Subcutaneous adipose tissue (tissue), 4 donors: ENCODE results near the gene CCS. TPM values are rescaled to one million over a fixed set of nuclear protein-coding genes. Genes with fewer than 3 reads are reported as not detected.

Source experiments
- CTCF ChIP-seq: fragments of 450-650 bp; IDR thresholded peaks from one replicate; pipeline ENCODE4 v1.5.1; 2016; ENCODE audit warnings: low read depth, mild to moderate bottlenecking, control low read depth, antibody characterized with exemption, moderate library complexity
- total RNA-seq, 4 donors: library from RNA; depleted of rRNA; stranded (reverse); fragments of >200 nt; gene quantifications; one replicate each; pipeline ENCODE4 v1.1.0, GENCODE V29; 2016

Gene CCS
- total RNA-seq, 4 donors from 2014 or later: 17.6 to 35.6 (median 24.0) TPM

GRCh38 chr11:66638177-66639065 is 45.4 kb downstream of the CCS start, which contains the start of gene RBM4:
Gene RBM4 (plus strand): TSS chr11:66638703. CDS start chr11:66639712, 1,009 bp downstream.
- TF ChIP-seq CTCF: no peak

GRCh38 chr11:66639066-66639813 is 46.3 kb downstream of the CCS start:
- no peak for TF ChIP-seq CTCF

GRCh38 chr11:66641834-66642233 is 48.8 kb downstream of the CCS start:
- no peak for TF ChIP-seq CTCF

- TF ChIP-seq CTCF: no peak
These were observed 50.9 kb downstream of the CCS start for GRCh38 chr11:66643745-66644437.

- TF ChIP-seq CTCF: no peak
These were observed 53.8 kb downstream of the CCS start for GRCh38 chr11:66646828-66647227.

- TF ChIP-seq CTCF: no peak
These were observed 56.9 kb downstream of the CCS start for GRCh38 chr11:66649903-66650302.
